NB4 (cell line): ENCODE results near the gene MAFB.

Experiments
- DNase-seq: peaks from one replicate; pipeline ENCODE4 v3.0.0; 2010; ENCODE audit warnings: low read depth
- H3K4me3 ChIP-seq: one replicate; pipeline ENCODE4 v1.5.1; 2011; ENCODE audit warnings: mild to moderate bottlenecking, low read depth, low read length, moderate library complexity
- MYC ChIP-seq: IDR thresholded peaks from 2 replicates; pipeline ENCODE4 v1.6.1; 2011; ENCODE audit warnings: low read depth, low read length
- POLR2A ChIP-seq: IDR thresholded peaks from 2 replicates; pipeline ENCODE4 v1.6.1; 2011; ENCODE audit warnings: mild to moderate bottlenecking; ENCODE audit not compliant: insufficient read length; ENCODE audit errors: extremely low read depth
- TF ChIP-seq, protein P1 (sequence below): IDR thresholded peaks from one replicate; pipeline ENCODE4 v1.5.1; 2012; ENCODE audit warnings: low read depth, low read length
- TF ChIP-seq, protein P2 (sequence below): IDR thresholded peaks from 2 replicates; pipeline ENCODE4 v1.6.1; 2011; ENCODE audit warnings: low read depth, low read length

MAFB gene

DNA sequence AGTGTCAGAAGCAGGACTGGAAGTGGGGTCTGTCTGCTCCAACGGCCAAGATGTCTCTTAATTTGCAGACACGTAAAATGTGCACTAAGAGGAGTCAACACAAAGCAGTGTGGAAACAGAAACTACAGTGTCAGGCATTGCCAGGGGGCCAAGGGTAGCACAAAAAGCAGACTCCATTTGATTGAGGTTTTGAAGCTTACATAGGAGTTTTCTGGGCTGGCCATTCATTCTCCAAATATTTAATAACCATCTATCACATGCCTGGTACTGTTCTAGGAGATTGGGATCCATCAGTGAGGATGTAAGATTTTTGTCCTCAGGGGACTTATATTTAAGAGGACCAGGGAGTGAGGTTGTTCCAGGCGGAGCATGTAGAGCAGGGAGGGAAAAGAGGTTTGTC, 29.5 kb downstream of the MAFB start:
- TF ChIP-seq MYC, result no peak
- TF ChIP-seq, protein P1, sequence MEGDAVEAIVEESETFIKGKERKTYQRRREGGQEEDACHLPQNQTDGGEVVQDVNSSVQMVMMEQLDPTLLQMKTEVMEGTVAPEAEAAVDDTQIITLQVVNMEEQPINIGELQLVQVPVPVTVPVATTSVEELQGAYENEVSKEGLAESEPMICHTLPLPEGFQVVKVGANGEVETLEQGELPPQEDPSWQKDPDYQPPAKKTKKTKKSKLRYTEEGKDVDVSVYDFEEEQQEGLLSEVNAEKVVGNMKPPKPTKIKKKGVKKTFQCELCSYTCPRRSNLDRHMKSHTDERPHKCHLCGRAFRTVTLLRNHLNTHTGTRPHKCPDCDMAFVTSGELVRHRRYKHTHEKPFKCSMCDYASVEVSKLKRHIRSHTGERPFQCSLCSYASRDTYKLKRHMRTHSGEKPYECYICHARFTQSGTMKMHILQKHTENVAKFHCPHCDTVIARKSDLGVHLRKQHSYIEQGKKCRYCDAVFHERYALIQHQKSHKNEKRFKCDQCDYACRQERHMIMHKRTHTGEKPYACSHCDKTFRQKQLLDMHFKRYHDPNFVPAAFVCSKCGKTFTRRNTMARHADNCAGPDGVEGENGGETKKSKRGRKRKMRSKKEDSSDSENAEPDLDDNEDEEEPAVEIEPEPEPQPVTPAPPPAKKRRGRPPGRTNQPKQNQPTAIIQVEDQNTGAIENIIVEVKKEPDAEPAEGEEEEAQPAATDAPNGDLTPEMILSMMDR, result no peak
- TF ChIP-seq, protein P2, sequence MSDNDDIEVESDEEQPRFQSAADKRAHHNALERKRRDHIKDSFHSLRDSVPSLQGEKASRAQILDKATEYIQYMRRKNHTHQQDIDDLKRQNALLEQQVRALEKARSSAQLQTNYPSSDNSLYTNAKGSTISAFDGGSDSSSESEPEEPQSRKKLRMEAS, result no peak
- no peak for TF ChIP-seq POLR2A
- DNase-seq, result no peak
- no peak overlapping the region for H3K4me3 ChIP-seq

DNA sequence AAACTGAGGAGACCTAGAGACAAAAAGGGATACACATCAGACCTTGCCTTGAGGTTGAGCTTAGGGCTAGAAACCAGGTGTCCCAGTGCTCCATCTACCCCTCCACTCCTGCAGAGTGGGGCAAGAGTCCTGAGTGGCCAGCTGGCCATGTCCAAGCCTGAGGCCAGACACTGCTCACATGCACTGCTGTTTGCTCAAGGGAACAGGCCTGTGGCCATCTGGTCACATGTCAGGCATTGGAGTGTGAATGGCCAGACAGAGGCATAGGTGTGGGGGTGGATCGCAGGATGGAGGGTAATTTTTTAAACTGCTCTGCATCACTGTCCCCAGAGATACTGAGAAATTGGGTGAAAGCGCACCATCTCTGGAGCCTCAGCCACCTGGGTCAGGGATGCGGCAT, 30.5 kb downstream of the MAFB start:
- TF ChIP-seq POLR2A (no peak), MYC (no peak)
- TF ChIP-seq, protein P2, result no peak
- TF ChIP-seq, protein P1, result no peak
- DNase-seq, result no peak
- no peak overlapping the region for H3K4me3 ChIP-seq

DNA sequence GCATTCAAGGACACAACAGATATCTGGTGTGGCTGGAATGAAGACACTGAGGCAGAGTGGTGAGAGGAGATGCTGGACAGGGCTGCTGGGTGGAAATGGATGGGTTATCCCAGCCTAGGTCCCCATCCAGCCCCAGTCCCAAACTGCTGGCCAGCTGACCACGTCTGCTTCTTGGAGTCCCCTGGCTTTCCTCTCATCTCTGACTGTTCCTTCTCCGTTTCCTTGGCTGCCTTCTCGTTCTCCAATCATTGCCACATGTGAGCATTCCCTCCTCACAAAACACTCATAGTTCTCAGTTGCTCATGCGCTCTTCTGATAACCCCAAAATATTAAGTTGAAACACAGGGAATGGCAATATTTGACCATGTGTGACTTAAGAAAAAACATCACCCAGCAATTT, 31.5 kb downstream of the MAFB start:
- TF ChIP-seq MYC, result no peak
- TF ChIP-seq, protein P1, result no peak
- TF ChIP-seq, protein P2, result no peak

DNA sequence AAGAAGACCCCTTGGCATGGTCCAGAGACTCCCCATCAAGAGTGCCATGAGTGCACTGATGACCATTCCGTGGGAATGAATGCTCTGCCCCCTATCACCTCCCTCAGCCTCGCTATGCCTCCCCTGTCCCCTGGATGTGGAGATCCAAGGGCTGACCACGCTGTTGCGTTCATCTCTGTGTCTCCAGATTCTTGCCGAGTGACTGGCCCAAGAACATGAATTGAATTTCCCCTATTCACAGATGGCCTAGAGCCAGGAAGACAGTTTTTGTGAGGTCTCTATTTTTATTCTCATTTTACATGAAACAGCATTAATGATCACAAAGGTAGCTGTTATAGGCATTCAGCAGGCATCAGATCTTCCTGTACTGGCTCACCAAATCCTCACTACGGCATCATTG, 33.6 kb downstream of the MAFB start:
- no peak overlapping the region for H3K4me3 ChIP-seq
- no peak for TF ChIP-seq POLR2A
- TF ChIP-seq, protein P1, result no peak
- TF ChIP-seq MYC, result no peak
- TF ChIP-seq, protein P2, result no peak
- no peak for DNase-seq

More for the DNA sequence above, 31.5 kb downstream of the MAFB start:
- no peak for DNase-seq
- no peak overlapping the region for H3K4me3 ChIP-seq

DNA sequence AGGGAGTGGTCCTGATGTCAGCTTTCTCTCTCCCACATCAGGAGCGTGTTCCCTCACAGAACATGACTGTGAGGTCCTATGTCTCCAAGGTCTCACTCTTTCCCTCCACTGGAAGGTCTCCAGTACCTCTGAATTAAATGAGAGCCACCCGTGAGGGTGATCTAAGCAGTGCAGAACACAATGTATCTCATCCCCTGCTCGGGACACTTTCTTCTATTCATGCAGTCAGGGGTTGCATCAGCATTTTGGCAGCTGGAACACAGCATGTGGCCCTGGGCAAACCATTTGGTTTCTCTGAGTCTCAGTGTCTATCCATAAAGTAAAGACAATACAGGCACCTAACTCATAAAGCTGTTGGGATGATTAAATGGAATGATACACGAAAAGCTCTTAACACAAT, 34.2 kb downstream of the MAFB start:
- H3K4me3 ChIP-seq, result no peak overlapping the region
- DNase-seq, result no peak
- TF ChIP-seq POLR2A, result no peak

DNA sequence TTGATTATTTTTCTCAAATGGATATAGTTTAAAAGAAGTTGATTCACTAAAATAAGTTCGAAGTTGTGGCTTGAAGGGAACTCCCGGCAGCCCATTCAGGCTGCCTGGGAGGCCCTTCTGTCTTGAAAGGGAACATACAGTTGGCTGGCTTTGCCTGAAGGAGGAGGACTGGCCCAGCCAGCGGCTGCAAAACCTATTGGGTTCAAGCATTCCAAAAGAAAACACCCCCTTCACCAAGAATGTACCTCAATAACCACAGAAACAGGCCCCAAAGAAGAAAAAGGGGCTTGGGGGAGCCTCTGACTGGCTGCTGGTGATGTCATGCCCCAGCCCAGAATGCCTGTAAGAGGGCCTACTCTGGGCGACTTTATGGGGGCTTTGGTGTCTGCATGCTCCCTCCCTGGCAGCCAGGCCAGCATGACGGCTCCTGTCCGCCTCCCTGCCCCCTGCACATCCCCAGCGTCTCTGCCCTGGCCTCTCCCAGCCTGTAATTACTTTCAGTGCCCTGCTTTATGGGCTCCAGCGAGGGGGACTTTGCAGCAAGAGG, 36.5 kb downstream of the MAFB start:
- DNase-seq, result no peak
- no peak overlapping the region for H3K4me3 ChIP-seq

More for the DNA sequence above, 36.5 kb downstream of the MAFB start:
- TF ChIP-seq, protein P1, result no peak
- TF ChIP-seq POLR2A, result no peak
- no peak for TF ChIP-seq MYC
- TF ChIP-seq, protein P2, result no peak
